ENCODE data around the gene TUFT1.

- TF ChIP-seq EHMT2 (IDR thresholded peaks at IDR 0.05; ENCODE audit: borderline replicate concordance, low read depth, low read length) (no peak), YY1 (IDR thresholded peaks at IDR 0.05; ENCODE audit: insufficient read depth, insufficient replicate concordance, low read depth, low read length) (no peak), ZSCAN5A (CRISPR knock-in tag; IDR thresholded peaks at IDR 0.05; ENCODE audit: borderline replicate concordance) (no peak), NFRKB (IDR thresholded peaks at IDR 0.05) (no peak), DPF2 (CRISPR knock-in tag; IDR thresholded peaks at IDR 0.05; ENCODE audit: borderline replicate concordance, low read depth) (no peak), TBL1XR1 (IDR thresholded peaks at IDR 0.05; ENCODE audit: borderline replicate concordance, low read length, partially characterized antibody) (no peak), ZKSCAN8 (CRISPR knock-in tag; IDR thresholded peaks at IDR 0.05; ENCODE audit: borderline replicate concordance) (no peak), ZNF770 (CRISPR knock-in tag; IDR thresholded peaks at IDR 0.05) (no peak), DNMT3B (CRISPR knock-in tag; conservative IDR thresholded peaks at IDR 0.05) (no peak), EP300 (IDR thresholded peaks at IDR 0.05; ENCODE audit: low read depth in 2 of 2, low read length in 2 of 2) (no peak), EP300 (CRISPR knock-in tag; IDR thresholded peaks at IDR 0.05; ENCODE audit: borderline replicate concordance) (no peak), ZZZ3 (CRISPR knock-in tag; IDR thresholded peaks at IDR 0.05; ENCODE audit: borderline replicate concordance) (no peak), SRF (IDR thresholded peaks at IDR 0.05; ENCODE audit: low read depth, low read length) (no peak), RFX5 (IDR thresholded peaks at IDR 0.05; ENCODE audit: low read depth, low read length) (no peak)
Observed at GRCh38 chr1:151518431-151518830, 21.7 kb upstream of the TUFT1 start.
